ENCODE measurements around the gene SAMD1. TPM values are rescaled to one million over a fixed set of nuclear protein-coding genes. Genes with fewer than 3 reads are reported as not detected.

SAMD1 gene
- total RNA-seq, 2 donors from 2014 or later: 94.2 to 126 TPM

GRCh38 chr19:14072535-14073260, 17.9 kb downstream of the SAMD1 start, which contains the start of gene MISP3:
Gene MISP3, plus strand, starts transcription at chr19:14072786. Its CDS starts 524 bp downstream, at chr19:14073310.
- DNase-seq: peak; percentile 81
- H3K4me3 ChIP-seq (ENCODE audit: low read length): peak within 1 kb of the TSS; percentile 87
- no peak within 1 kb of the TSS for H3K27ac Mint-ChIP-seq
- H3K27me3 Mint-ChIP-seq (ENCODE audit: insufficient read depth): peaks cover 57% of the 10 kb centered on the region
- H3K9ac ChIP-seq (ENCODE audit: extremely low read depth, low read length, poor library complexity, severe bottlenecking): peak within 1 kb of the TSS; percentile 6
- no peaks in the 10 kb centered on the region for H3K9me3 ChIP-seq (ENCODE audit: control insufficient read depth, low read length)
- 5 to 6% methylated on average over 35 to 51 of the region's 51 CpGs for WGBS, 2 experiments (ENCODE audit: insufficient coverage in 1 of 2, insufficient read length in 1 of 2)
- peaks cover 1% of the 10 kb centered on the region for H3K4me1 Mint-ChIP-seq
- TF ChIP-seq CTCF (conservative IDR thresholded peaks at IDR 0.05): no peak
- H3K9me3 Mint-ChIP-seq: no peaks in the 10 kb centered on the region
- H3K4me3 Mint-ChIP-seq: peak within 1 kb of the TSS; percentile 71
- peaks cover 42% of the 10 kb centered on the region for H3K27me3 ChIP-seq (ENCODE audit: control insufficient read depth, insufficient read depth, low read length, poor library complexity, severe bottlenecking)
- no peaks in the 10 kb centered on the region for H3K36me3 ChIP-seq (ENCODE audit: control insufficient read depth, insufficient read depth, low read length)
- H3K36me3 Mint-ChIP-seq (ENCODE audit: low read depth): no peaks in the 10 kb centered on the region
- no peak within 1 kb of the TSS for H3K27ac ChIP-seq (ENCODE audit: low read depth, low read length)
- H3K4me1 ChIP-seq (ENCODE audit: control insufficient read depth, insufficient read depth, low read length): no peaks in the 10 kb centered on the region

- H3K4me1 ChIP-seq (ENCODE audit: control insufficient read depth, insufficient read depth, low read length): no peaks in the 10 kb centered on the region
- no peak overlapping the region for H3K9ac ChIP-seq (ENCODE audit: extremely low read depth, low read length, poor library complexity, severe bottlenecking)
- peaks cover 1% of the 10 kb centered on the region for H3K4me1 Mint-ChIP-seq
- H3K27ac Mint-ChIP-seq: no peak overlapping the region
- H3K9me3 ChIP-seq (ENCODE audit: control insufficient read depth, low read length): no peaks in the 10 kb centered on the region
- WGBS, 2 experiments (ENCODE audit: insufficient coverage in 1 of 2, insufficient read length in 1 of 2): 95% methylated on average over 34 to 43 of the region's 43 CpGs
- no peaks in the 10 kb centered on the region for H3K36me3 Mint-ChIP-seq (ENCODE audit: low read depth)
- H3K9me3 Mint-ChIP-seq: no peaks in the 10 kb centered on the region
- H3K27me3 ChIP-seq (ENCODE audit: control insufficient read depth, insufficient read depth, low read length, poor library complexity, severe bottlenecking): peaks cover 35% of the 10 kb centered on the region
- TF ChIP-seq CTCF (conservative IDR thresholded peaks at IDR 0.05): no peak
- H3K4me3 Mint-ChIP-seq: no peak overlapping the region
- no peak overlapping the region for H3K27ac ChIP-seq (ENCODE audit: low read depth, low read length)
- no peak overlapping the region for H3K4me3 ChIP-seq (ENCODE audit: low read length)
- H3K27me3 Mint-ChIP-seq (ENCODE audit: insufficient read depth): peaks cover 40% of the 10 kb centered on the region
- DNase-seq: no peak
- no peaks in the 10 kb centered on the region for H3K36me3 ChIP-seq (ENCODE audit: control insufficient read depth, insufficient read depth, low read length)
Measured at GRCh38 chr19:14070268-14071050, 20.1 kb downstream of the SAMD1 start.

- H3K27ac Mint-ChIP-seq: no peak overlapping the region
Measured at GRCh38 chr19:14066134-14066533, 24.4 kb downstream of the SAMD1 start.

More at GRCh38 chr19:14066134-14066533, 24.4 kb downstream of the SAMD1 start:
- WGBS, 2 experiments (ENCODE audit: insufficient coverage in 1 of 2, insufficient read length in 1 of 2): 64% methylated on average over 2 of the region's 2 CpGs; no CpG with 5 or more reads in 1 of the 2 experiments
- Histone ChIP-seq H3K36me3 (ENCODE audit: control insufficient read depth, insufficient read depth, low read length) (no peaks in the 10 kb centered on the region), H3K4me1 (ENCODE audit: control insufficient read depth, insufficient read depth, low read length) (no peaks in the 10 kb centered on the region), H3K9me3 (ENCODE audit: control insufficient read depth, low read length) (no peaks in the 10 kb centered on the region), H3K9ac (ENCODE audit: extremely low read depth, low read length, poor library complexity, severe bottlenecking) (no peak overlapping the region), H3K4me3 (ENCODE audit: low read length) (no peak overlapping the region), H3K27ac (ENCODE audit: low read depth, low read length) (no peak overlapping the region), H3K27me3 (ENCODE audit: control insufficient read depth, insufficient read depth, low read length, poor library complexity, severe bottlenecking) (no peaks in the 10 kb centered on the region)
- no peak overlapping the region for H3K4me3 Mint-ChIP-seq
- TF ChIP-seq CTCF (conservative IDR thresholded peaks at IDR 0.05): no peak
- no peaks in the 10 kb centered on the region for H3K9me3 Mint-ChIP-seq
- no peak for DNase-seq
- peaks cover 13% of the 10 kb centered on the region for H3K27me3 Mint-ChIP-seq (ENCODE audit: insufficient read depth)
- H3K4me1 Mint-ChIP-seq: no peaks in the 10 kb centered on the region
- H3K36me3 Mint-ChIP-seq (ENCODE audit: low read depth): no peaks in the 10 kb centered on the region
